CD4-positive, alpha-beta T cell (primary cell): ENCODE measurements around the gene XPNPEP2. TPM values are rescaled to one million over a fixed set of nuclear protein-coding genes. Genes with fewer than 3 reads are reported as not detected.

Source experiments
- ATAC-seq: fragments of 200-7000 bp; cut with Tn5 transposase; one replicate; pipeline ENCODE4 v1.10.0; 2022; ENCODE audit warnings: mild to moderate bottlenecking; ENCODE audit not compliant: poor library complexity
- CTCF ChIA-PET: fragments of 350-600 bp; sonication (Branson Sonifier 250); formaldehyde crosslinking; loops from one replicate; lab custom pipeline; 2021; ENCODE audit warnings: antibody characterized with exemption, inconsistent platforms; lab: Charles Lee
- POLR2A ChIA-PET: fragments of 350-600 bp; sonication (Branson Sonifier 250); formaldehyde crosslinking; loops from one replicate; lab custom pipeline; 2021; ENCODE audit warnings: antibody characterized with exemption, inconsistent platforms; lab: Charles Lee
- DNase-seq, 14 experiments: peaks; one replicate each; pipeline ENCODE4 v3.0.0-alpha.2; 2013 to 2020; ENCODE audit warnings: mixed read lengths in 2 of 14
- H3K27ac ChIP-seq, 2 donors: one replicate each; pipeline versions ENCODE4 v1.5.1 to v1.7.0; 2013; ENCODE audit warnings: low read length in 2 of 2, low read depth in 1 of 2, mild to moderate bottlenecking in 1 of 2
- H3K27me3 ChIP-seq, 2 experiments: 1 replicate in 1 of 2; 2 replicates in 1 of 2; pipeline versions ENCODE4 v1.6.1 to v1.7.0; 2013; ENCODE audit warnings: low read length in 2 of 2, control low read depth in 1 of 2, mild to moderate bottlenecking in 1 of 2, moderate library complexity in 1 of 2; ENCODE audit not compliant: insufficient read depth in 2 of 2, control insufficient read depth in 1 of 2
- H3K36me3 ChIP-seq: one replicate; pipeline ENCODE4 v1.6.1; 2013; ENCODE audit warnings: low read length, control low read depth; ENCODE audit not compliant: insufficient read depth
- H3K4me1 ChIP-seq: one replicate; pipeline ENCODE4 v1.6.1; 2013; ENCODE audit warnings: low read length, control low read depth; ENCODE audit not compliant: insufficient read depth
- H3K4me3 ChIP-seq: one replicate; pipeline ENCODE4 v1.5.1; 2013; ENCODE audit warnings: mild to moderate bottlenecking, low read length, moderate library complexity
- H3K9me3 ChIP-seq, 2 experiments: 1 replicate in 1 of 2; 2 replicates in 1 of 2; pipeline versions ENCODE4 v1.6.1 to v1.7.0; 2013; ENCODE audit warnings: low read length in 2 of 2, mild to moderate bottlenecking in 2 of 2, control low read depth in 1 of 2, moderate library complexity in 1 of 2; ENCODE audit not compliant: control insufficient read depth in 1 of 2, insufficient read depth in 1 of 2
- H3K27ac Mint-ChIP-seq: one replicate; pipeline ENCODE4 v1.8.0; 2020; ENCODE audit warnings: mixed read lengths
- H3K27me3 Mint-ChIP-seq: one replicate; pipeline ENCODE4 v1.8.0; 2021; ENCODE audit warnings: mixed read lengths
- H3K36me3 Mint-ChIP-seq: one replicate; pipeline ENCODE4 v1.8.0; 2021; ENCODE audit warnings: low read depth, mixed read lengths
- H3K4me1 Mint-ChIP-seq: one replicate; pipeline ENCODE4 v1.8.0; 2021; ENCODE audit warnings: low read depth, mixed read lengths
- H3K4me3 Mint-ChIP-seq: one replicate; pipeline ENCODE4 v1.8.0; 2020; ENCODE audit warnings: mild to moderate bottlenecking, mixed read lengths
- H3K9me3 Mint-ChIP-seq: one replicate; pipeline ENCODE4 v1.8.0; 2020; ENCODE audit warnings: mixed read lengths
- CTCF ChIP-seq: fragments of 200-600 bp; IDR thresholded peaks from one replicate; pipeline ENCODE4 v1.8.0; 2022; ENCODE audit warnings: antibody characterized with exemption, mild to moderate bottlenecking
- intact Hi-C, 2 experiments: fragments of 100-400 bp; cut with DNase I in 1 of 2; cut with micrococcal nuclease in 1 of 2; formaldehyde crosslinking; loops; one replicate each; pipeline versions ENCODE4 v1.15.1 to v1.9.0; 2023 to 2025; cut with DNase I, micrococcal nuclease
- total RNA-seq, 174 experiments: library from RNA in 2 of 174; stranded (reverse) in 2 of 174; gene quantifications; one replicate each; pipeline ENCODE4 v1.2.3 and lab custom pipeline; 2021 to 2026

XPNPEP2 gene
- total RNA-seq, 2 experiments from 2014 or later: 0.16 to 0.17 TPM

DNA sequence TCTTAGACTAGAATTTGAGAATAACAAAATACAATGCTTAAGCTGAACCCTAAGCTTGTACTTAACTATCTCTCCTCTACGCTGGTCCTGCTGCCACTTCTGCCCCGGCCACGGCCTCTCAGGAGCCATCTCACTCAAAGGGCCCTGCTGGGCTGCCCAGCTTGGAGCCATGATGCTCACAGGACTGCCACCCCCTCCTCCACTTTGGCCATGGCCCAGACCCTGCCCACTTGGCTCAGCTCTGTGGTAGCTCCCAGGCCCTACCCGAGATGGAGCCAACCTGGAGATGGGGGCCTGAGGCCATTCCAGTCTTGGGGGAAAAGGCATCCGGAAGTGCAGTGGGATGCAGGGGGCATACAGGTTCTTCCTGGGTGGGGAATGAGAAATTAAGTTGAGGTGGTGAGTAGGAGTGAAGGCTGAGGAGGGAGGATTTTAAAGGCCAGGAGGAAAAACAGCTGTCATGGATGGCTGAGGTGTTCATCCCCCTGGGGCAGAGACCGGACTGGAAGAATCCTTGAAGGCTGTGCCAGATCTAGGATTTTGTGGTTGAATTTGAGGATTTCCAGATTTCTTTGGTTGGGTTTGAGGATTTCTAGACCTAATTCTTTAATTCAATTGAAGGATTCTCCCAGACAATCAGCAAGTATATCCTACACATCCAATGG, 41.8 kb downstream of the XPNPEP2 start:
- no peak for TF ChIP-seq CTCF
- Mint-ChIP-seq H3K4me1 (peaks cover 75% of the 10 kb centered on the region), H3K27me3 (no peaks in the 10 kb centered on the region), H3K4me3 (peak overlapping the region; percentile 85), H3K36me3 (peaks cover 69% of the 10 kb centered on the region), H3K9me3 (no peaks in the 10 kb centered on the region), H3K27ac (peak overlapping the region; percentile 99)
- ATAC-seq (no peak), DNase-seq (no peak)
- H3K27me3 ChIP-seq: no peaks in the 10 kb centered on the region
- H3K27ac ChIP-seq: peak overlapping the region; percentile 77 to 90
- peaks cover 76% of the 10 kb centered on the region for H3K4me1 ChIP-seq
- intact Hi-C loops: loop anchor here (1.0 to 10.0 kb wide), 8 partner anchors 11 to 106 kb away; partner anchors contain the start of gene XPNPEP2 (in 1 of the 2)
- ChIA-PET CTCF (interaction anchor here (1.0 to 1.8 kb wide), 4 partner anchors 12 to 42 kb away, joined by 3 to 10 read pairs (median 4); no protein-coding TSS in a partner anchor), POLR2A (interaction anchor here (1.0 to 7.0 kb wide), 15 partner anchors 12 to 126 kb away, joined by 3 to 162 read pairs (median 6); partner anchors contain the start of genes APLN and XPNPEP2)
- H3K4me3 ChIP-seq: peak overlapping the region; percentile 76
- H3K36me3 ChIP-seq: peaks cover 40% of the 10 kb centered on the region
- no peaks in the 10 kb centered on the region for H3K9me3 ChIP-seq

- peak overlapping the region; percentile 85 for H3K4me3 Mint-ChIP-seq
- peaks cover 78% of the 10 kb centered on the region for H3K4me1 Mint-ChIP-seq
- peaks cover 45% of the 10 kb centered on the region for H3K36me3 ChIP-seq
- peak overlapping the region; percentile 99 for H3K27ac Mint-ChIP-seq
- H3K9me3 ChIP-seq: no peaks in the 10 kb centered on the region
- ChIA-PET CTCF (interaction anchor here (0.9 to 1.8 kb wide), 5 partner anchors 12 to 143 kb away, joined by 3 to 10 read pairs (median 3); no protein-coding TSS in a partner anchor), POLR2A (interaction anchor here (1.0 to 7.0 kb wide), 15 partner anchors 12 to 126 kb away, joined by 3 to 162 read pairs (median 6); partner anchors contain the start of gene APLN)
- DNase-seq: peak; percentile 54 to 91 (median 73)
- no peak for TF ChIP-seq CTCF
- no peaks in the 10 kb centered on the region for H3K27me3 ChIP-seq
- H3K36me3 Mint-ChIP-seq: peaks cover 75% of the 10 kb centered on the region
- peak; percentile 78 for ATAC-seq
- H3K4me3 ChIP-seq: peak overlapping the region; percentile 76
- no peaks in the 10 kb centered on the region for H3K27me3 Mint-ChIP-seq
- H3K27ac ChIP-seq: peak overlapping the region; percentile 77 to 90
- no peaks in the 10 kb centered on the region for H3K9me3 Mint-ChIP-seq
- intact Hi-C loops: loop anchor here (1.0 to 10.0 kb wide), 8 partner anchors 12 to 106 kb away; partner anchors contain the start of gene XPNPEP2 (in 1 of the 2)
- peaks cover 77% of the 10 kb centered on the region for H3K4me1 ChIP-seq
Observed at GRCh38 chrX:129781134-129781672, 42.4 kb downstream of the XPNPEP2 start.

- ChIA-PET POLR2A (interaction anchor here (0.9 to 7.0 kb wide), 15 partner anchors 11 to 127 kb away, joined by 3 to 162 read pairs (median 4); partner anchors contain the start of gene APLN), CTCF (interaction anchor here (0.9 to 1.8 kb wide), 5 partner anchors 13 to 144 kb away, joined by 3 to 10 read pairs (median 3); no protein-coding TSS in a partner anchor)
- H3K36me3 ChIP-seq: peaks cover 45% of the 10 kb centered on the region
- peaks cover 74% of the 10 kb centered on the region for H3K4me1 ChIP-seq
- Mint-ChIP-seq H3K4me1 (peaks cover 76% of the 10 kb centered on the region), H3K27me3 (no peaks in the 10 kb centered on the region), H3K36me3 (peaks cover 80% of the 10 kb centered on the region), H3K9me3 (no peaks in the 10 kb centered on the region), H3K27ac (peak overlapping the region; percentile 99), H3K4me3 (peak overlapping the region; percentile 85)
- no peak for ATAC-seq
- intact Hi-C loops: loop anchor here (1.0 to 10.0 kb wide), 8 partner anchors 13 to 107 kb away; partner anchors contain the start of gene XPNPEP2 (in 1 of the 2)
- H3K27ac ChIP-seq: peak overlapping the region; percentile 52 to 69
- peak in 3 of 14 experiments; percentile 44 to 51 (median 49) for DNase-seq
- no peak for TF ChIP-seq CTCF
- H3K4me3 ChIP-seq: peak overlapping the region; percentile 76
- H3K9me3 ChIP-seq: no peaks in the 10 kb centered on the region
- no peaks in the 10 kb centered on the region for H3K27me3 ChIP-seq
Observed at GRCh38 chrX:129781680-129782495, 43.1 kb downstream of the XPNPEP2 start.
